Activated naive CD4-positive, alpha-beta T cell treated with anti-CD3 and anti-CD28 coated beads, Interleukin-2, amount 10 ng/mL, durations not matched to agents 5 hours and 36 hours (primary cell): ENCODE measurements around the gene PGC. TPM values are rescaled to one million over a fixed set of nuclear protein-coding genes. Genes with fewer than 3 reads are reported as not detected.

Experiments
- total RNA-seq, 2 experiments: library from RNA; stranded (reverse); gene quantifications; one replicate each; pipeline ENCODE4 v1.2.3, GENCODE V29; 2021

Gene PGC
- not detected for total RNA-seq

DNA sequence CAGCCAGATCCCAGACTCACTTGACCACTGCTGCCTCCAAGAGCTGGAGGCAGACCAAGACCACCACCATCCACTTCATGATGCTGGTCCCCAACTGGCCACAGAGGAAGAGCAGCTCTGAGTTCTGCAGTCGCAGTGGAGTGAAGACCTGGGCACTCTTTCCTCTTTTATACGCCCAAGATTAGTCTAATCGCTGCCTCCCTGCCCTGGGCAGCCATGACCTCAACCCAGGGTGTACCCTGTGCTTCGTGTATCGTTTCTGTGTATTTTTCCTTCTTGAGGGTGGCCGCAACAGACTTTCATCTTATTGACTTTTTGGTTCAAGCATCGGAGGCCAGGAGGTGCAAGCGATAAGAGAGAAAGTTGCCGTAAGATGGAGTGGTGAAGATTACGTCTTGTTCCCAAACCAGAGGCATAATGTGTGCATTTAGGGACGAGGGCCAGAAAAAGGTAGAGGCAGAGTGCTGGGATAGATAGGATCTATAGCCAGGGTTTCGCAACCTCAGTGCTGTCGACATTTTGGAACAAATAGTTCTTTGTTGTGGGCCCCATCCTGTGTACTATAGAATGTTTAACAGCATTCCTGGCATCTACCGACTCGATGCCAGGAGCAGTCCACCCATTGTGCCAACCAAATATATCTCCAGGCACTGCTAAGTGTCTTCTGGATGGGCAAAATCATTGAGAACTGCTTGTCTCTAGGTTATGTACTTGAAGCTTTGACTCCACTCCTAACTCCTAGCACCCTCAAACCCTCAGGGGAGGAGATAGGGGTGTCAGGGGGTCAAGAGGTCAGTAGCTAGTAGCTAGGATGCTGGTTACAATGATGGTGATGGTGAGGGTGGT is at the start of gene PGC:
PGC (minus strand) TSS at position 142 of the 846 bp plus-strand sequence; CDS start at position 79, 63 bp downstream.

DNA sequence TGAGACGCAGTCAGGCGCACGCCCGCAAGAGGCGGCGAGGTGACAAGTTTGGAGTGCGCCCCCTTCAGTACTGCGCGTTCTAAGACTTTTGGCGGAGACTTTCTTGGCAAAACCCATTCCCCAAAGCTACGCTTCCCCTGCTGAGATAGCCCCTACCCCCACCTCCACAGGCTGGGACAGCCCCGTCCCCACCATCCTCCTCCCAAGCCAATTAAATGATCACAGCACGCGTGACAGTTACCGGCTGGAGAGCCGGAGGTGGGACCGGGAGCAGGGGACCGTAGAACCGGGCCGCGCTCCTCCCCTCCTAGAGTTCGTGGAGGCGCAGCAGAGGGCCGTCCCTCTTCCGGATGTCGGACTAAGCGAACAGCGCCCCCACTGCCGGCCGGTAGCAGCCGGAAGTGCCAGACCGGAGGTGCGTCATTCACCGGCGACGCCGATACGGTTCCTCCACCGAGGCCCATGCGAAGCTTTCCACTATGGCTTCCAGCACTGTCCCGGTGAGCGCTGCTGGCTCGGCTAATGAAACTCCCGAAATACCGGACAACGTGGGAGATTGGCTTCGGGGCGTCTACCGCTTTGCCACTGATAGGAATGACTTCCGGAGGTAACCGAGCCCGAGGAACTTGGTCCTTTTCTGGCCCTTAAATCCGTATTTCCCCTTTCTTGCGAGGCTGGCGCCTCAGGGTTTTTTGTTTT is 40.2 kb upstream of the PGC start, which contains the start of gene TOMM6:
TOMM6 (plus strand) TSS at position 476 of the 699 bp plus-strand sequence; CDS start at position 480, 4 bp downstream.

DNA sequence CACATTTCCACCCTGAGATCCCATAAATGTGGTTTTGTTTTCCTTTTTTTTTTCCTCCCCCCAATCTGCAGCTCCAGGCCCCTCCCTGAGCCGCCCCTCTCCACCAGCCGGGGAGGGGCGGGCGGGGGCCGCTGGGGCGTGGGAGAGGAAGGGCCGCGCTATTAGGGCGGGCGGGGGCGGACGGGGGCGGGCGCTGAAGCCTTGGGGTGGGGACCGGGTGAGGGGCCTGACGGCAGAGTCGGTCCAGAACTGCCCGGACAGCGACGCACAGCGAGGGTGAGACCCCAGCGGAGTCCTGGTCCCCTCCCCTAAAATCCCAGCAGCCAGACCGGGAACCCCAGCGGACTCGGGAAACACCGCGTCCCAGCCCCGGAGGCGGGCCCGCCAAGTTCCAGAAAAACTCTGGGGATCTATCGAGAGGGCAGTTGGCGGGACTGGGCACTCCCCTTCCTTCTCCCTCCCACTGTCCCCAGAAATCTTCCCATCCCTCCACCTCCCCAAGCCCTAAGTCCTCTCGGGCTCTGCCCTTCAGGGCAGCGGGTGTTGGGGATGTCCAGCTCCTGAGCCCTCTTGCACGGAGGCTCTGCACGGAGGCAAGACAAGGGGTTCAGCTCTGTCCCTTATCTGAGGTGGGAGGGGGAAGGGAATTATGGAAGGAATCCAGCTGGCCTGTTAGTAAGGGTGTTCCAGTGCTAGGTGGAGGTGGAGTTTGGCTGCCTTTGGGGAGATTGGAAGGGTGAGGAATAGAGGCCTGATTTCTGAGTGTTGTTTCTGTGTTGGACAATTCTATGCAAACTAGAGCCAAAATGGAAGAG is 33.6 kb upstream of the PGC start, which contains the start of gene PRICKLE4:
PRICKLE4 (plus strand) TSS at position 232 of the 815 bp plus-strand sequence. CDS start 2,692 bp downstream, outside the sequence.

DNA sequence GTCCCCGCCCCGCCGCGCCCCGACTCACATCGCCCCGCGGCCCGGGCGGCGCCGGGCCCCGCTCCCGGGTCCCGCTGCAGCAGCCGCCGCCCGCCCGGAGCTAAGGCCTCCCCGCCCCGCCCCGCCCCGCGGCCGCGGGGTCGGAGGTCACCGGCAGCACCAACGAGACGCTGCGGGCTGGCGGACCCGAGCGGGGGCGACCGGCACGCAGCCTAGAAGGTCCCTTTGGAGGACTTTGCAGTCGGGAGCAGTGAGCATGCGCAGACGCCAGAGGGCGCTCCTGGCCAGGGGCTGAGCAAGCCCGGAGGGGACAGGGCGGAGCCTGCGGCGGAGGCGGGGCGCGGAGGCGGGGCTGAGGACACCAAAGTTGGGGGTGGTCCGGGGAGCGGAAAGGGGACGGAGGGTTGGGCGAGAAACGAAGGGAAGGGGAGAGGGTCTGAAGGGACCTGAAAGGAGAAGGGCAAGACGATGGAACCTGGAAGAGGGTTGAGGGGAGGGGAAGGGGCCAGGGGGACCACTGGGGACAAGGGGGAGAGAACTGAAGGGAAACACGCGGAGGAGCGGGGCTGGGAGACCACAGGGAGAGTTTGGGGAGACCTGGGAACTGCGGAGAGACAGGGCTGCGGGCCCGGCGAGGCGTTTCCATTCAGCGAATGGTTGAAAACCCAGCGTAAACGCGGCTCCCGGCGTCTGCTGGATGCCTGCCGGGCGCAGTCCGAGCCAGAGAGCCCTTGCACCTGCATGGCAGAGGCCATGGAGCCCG is 32.8 kb upstream of the PGC start, which contains the start of gene FRS3:
FRS3 (minus strand) TSS at position 113 of the 763 bp plus-strand sequence. CDS start 2,913 bp downstream, outside the sequence.

DNA sequence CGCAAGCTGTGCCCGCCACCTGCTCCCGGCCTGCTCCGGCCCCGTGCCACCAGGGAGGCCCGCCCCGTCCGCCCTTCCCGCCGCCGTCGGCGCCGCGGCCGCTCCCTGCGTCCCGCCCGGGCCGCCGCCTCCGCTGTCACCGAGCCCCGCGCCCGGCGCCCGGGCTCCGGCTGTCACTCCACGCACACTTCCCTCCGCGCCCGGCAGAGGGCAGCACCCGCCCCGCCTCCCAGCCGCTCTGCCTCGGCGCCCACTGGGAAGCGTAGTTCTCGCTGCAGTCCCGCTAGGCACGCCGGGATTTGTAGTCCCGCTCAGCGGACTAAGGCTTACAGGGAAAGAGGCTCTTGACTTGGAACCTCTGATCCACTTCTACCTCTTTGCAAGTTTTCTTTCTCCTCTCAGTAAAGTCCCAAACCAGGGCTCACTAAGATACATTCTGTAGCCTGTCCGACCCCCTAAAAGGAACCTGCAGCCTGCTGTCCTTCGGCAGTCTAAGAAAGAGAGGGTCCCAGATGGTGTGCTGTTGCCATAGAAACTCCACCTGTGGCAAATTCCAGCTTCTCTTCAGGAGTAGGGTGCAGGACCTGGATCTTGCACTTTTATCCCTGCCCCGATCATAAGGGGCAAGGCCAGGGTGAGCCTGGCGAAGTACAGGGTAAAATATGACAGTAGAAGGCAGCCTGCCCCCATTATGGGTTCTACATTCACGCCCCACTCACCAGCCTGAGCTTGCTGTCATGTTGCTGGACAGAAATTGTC is 11.6 kb downstream of the PGC start, which contains the start of gene TFEB:
TFEB (minus strand) TSS at position 182 of the 759 bp plus-strand sequence. CDS start 44,395 bp downstream, outside the sequence.

Other genes with a start within 250 kb of the PGC start
- gene FOXP4, start 201.0 kb downstream of the PGC start, total RNA-seq = 10 to 100 TPM; 12.2 to 12.5 TPM
- not detected for gene MDFI, start 108.9 kb downstream of the PGC start, total RNA-seq
- 10 to 100 TPM; 17.0 to 18.2 TPM for gene TFEB, start 11.8 kb downstream of the PGC start, total RNA-seq
- gene FRS3, start 32.5 kb upstream of the PGC start, total RNA-seq = 1 to 10 TPM; 4.6 to 5.3 TPM
- under 1 TPM in 1 of 2 experiments, not detected in 1; 0.66 TPM for gene PRICKLE4, start 33.4 kb upstream of the PGC start, total RNA-seq
- gene TOMM6, start 40.3 kb upstream of the PGC start, total RNA-seq = 100 to 1,000 TPM; 148 to 164 TPM
- gene USP49, start 148.0 kb upstream of the PGC start, total RNA-seq = 1 to 10 TPM; 6.7 to 7.3 TPM
- 10 to 100 TPM; 19.4 to 22.9 TPM for gene MED20, start 173.7 kb upstream of the PGC start, total RNA-seq
- 10 to 100 TPM; 29.5 to 30.4 TPM for gene BYSL, start 174.1 kb upstream of the PGC start, total RNA-seq
- 100 to 1,000 TPM; 365 to 369 TPM for gene CCND3, start 194.4 kb upstream of the PGC start, total RNA-seq